ENCODE results near the gene LENG8.

The LENG8 gene

GRCh38 chr19:54432144-54432738 is 16.8 kb upstream of the LENG8 start:
- H3K9me3 ChIP-seq (ENCODE audit: control insufficient read depth, insufficient read depth, low read depth, low read length): no peaks in the 10 kb centered on the region
- no peaks in the 10 kb centered on the region for H3K36me3 ChIP-seq (ENCODE audit: control insufficient read depth, insufficient read depth, low read length)
- no peak overlapping the region for H3K4me3 ChIP-seq (ENCODE audit: low read depth, low read length)
- no peak overlapping the region for H3K9ac ChIP-seq (ENCODE audit: low read length)
- H3K27me3 ChIP-seq (ENCODE audit: control insufficient read depth, insufficient read depth, low read length): peaks cover 28% of the 10 kb centered on the region
- no peak overlapping the region for H3K27ac ChIP-seq (ENCODE audit: low read depth, low read length)
- H3K4me1 ChIP-seq (ENCODE audit: control insufficient read depth, insufficient read depth, low read length): peaks cover 39% of the 10 kb centered on the region

DNA sequence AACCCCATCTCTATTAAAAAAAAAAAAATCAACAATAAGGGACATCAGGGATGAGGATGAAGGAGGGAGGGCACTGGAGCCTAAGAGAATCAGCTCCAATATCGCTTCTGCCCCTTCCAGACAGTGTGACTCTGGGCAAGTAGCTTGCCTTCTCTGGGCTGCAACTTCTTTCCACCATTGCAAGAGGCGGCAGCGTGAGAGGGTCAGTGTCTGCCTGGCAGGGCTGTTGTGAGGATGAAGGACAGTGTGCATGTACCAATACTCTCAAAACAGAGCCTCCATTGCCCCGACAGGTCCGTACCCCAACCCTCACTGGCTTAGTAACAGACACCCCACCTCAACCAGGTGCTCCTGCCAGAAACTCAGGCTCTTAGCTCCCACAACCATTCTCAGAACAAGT is 15.3 kb upstream of the LENG8 start:
- H3K4me3 ChIP-seq (ENCODE audit: low read depth, low read length): no peak overlapping the region
- no peaks in the 10 kb centered on the region for H3K9me3 ChIP-seq (ENCODE audit: control insufficient read depth, insufficient read depth, low read depth, low read length)
- H3K4me1 ChIP-seq (ENCODE audit: control insufficient read depth, insufficient read depth, low read length): peaks cover 39% of the 10 kb centered on the region
- no peaks in the 10 kb centered on the region for H3K36me3 ChIP-seq (ENCODE audit: control insufficient read depth, insufficient read depth, low read length)
- peaks cover 17% of the 10 kb centered on the region for H3K27me3 ChIP-seq (ENCODE audit: control insufficient read depth, insufficient read depth, low read length)
- H3K9ac ChIP-seq (ENCODE audit: low read length): no peak overlapping the region
- no peak overlapping the region for H3K27ac ChIP-seq (ENCODE audit: low read depth, low read length)

GRCh38 chr19:54434112-54434872 is 14.7 kb upstream of the LENG8 start:
- no peaks in the 10 kb centered on the region for H3K36me3 ChIP-seq (ENCODE audit: control insufficient read depth, insufficient read depth, low read length)
- peaks cover 11% of the 10 kb centered on the region for H3K27me3 ChIP-seq (ENCODE audit: control insufficient read depth, insufficient read depth, low read length)
- H3K9ac ChIP-seq (ENCODE audit: low read length): no peak overlapping the region
- H3K27ac ChIP-seq (ENCODE audit: low read depth, low read length): no peak overlapping the region
- H3K9me3 ChIP-seq (ENCODE audit: control insufficient read depth, insufficient read depth, low read depth, low read length): no peaks in the 10 kb centered on the region
- no peak overlapping the region for H3K4me3 ChIP-seq (ENCODE audit: low read depth, low read length)
- peaks cover 42% of the 10 kb centered on the region for H3K4me1 ChIP-seq (ENCODE audit: control insufficient read depth, insufficient read depth, low read length)

DNA sequence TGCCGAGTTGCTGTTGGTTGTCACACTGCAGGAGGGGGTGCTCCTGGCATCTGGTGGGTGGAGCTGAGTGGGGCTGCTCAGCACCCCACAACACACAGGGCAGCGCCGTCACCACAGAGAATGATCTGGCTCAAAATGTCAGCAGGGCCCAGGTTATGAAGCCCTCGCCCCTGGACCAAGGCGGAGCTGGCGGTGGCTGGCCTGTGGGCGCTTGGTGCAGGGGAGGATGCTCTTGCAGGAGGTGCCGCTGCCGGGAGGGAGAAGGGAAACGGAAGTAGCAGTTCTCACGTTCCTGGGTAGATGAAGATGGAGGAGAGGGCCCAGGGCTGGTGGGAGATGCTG is 14.2 kb upstream of the LENG8 start:
- Histone ChIP-seq H3K36me3 (ENCODE audit: control insufficient read depth, insufficient read depth, low read length) (no peaks in the 10 kb centered on the region), H3K9ac (ENCODE audit: low read length) (no peak overlapping the region), H3K4me3 (ENCODE audit: low read depth, low read length) (no peak overlapping the region), H3K9me3 (ENCODE audit: control insufficient read depth, insufficient read depth, low read depth, low read length) (no peaks in the 10 kb centered on the region), H3K27me3 (ENCODE audit: control insufficient read depth, insufficient read depth, low read length) (peaks cover 6% of the 10 kb centered on the region), H3K27ac (ENCODE audit: low read depth, low read length) (no peak overlapping the region), H3K4me1 (ENCODE audit: control insufficient read depth, insufficient read depth, low read length) (peaks cover 41% of the 10 kb centered on the region)

DNA sequence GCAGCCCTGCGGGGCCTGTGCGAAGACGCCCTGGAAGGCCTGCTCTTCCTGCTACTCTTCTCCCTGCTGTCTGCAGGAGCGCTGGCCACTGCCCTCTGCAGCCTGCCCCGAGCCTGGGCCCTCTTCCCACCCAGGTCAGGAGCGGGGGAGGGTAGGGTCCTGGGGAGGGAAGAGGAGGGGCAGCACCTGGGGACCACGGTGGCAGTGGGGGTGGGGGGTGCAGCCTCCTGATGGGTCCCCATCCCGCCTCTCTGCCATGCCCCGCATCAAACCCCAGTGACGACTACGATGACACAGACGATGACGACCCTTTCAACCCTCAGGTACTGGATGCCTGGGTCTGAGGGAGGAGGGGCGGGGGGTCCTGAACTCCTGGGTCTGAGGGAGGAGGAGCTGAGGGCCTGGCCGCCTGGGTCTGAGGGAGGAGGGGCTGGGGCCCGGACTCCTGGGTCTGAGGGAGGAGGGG is 13.4 kb upstream of the LENG8 start:
- Histone ChIP-seq H3K27ac (ENCODE audit: low read depth, low read length) (no peak overlapping the region), H3K9ac (ENCODE audit: low read length) (no peak overlapping the region), H3K36me3 (ENCODE audit: control insufficient read depth, insufficient read depth, low read length) (no peaks in the 10 kb centered on the region), H3K4me1 (ENCODE audit: control insufficient read depth, insufficient read depth, low read length) (peaks cover 36% of the 10 kb centered on the region), H3K4me3 (ENCODE audit: low read depth, low read length) (no peak overlapping the region), H3K9me3 (ENCODE audit: control insufficient read depth, insufficient read depth, low read depth, low read length) (no peaks in the 10 kb centered on the region), H3K27me3 (ENCODE audit: control insufficient read depth, insufficient read depth, low read length) (no peaks in the 10 kb centered on the region)

GRCh38 chr19:54436031-54436523 is 12.9 kb upstream of the LENG8 start:
- H3K4me3 ChIP-seq (ENCODE audit: low read depth, low read length): no peak overlapping the region
- H3K27me3 ChIP-seq (ENCODE audit: control insufficient read depth, insufficient read depth, low read length): no peaks in the 10 kb centered on the region
- no peak overlapping the region for H3K9ac ChIP-seq (ENCODE audit: low read length)
- no peak overlapping the region for H3K27ac ChIP-seq (ENCODE audit: low read depth, low read length)
- H3K9me3 ChIP-seq (ENCODE audit: control insufficient read depth, insufficient read depth, low read depth, low read length): no peaks in the 10 kb centered on the region
- H3K36me3 ChIP-seq (ENCODE audit: control insufficient read depth, insufficient read depth, low read length): no peaks in the 10 kb centered on the region; the same call in 1 of the 2 replicates
- H3K4me1 ChIP-seq (ENCODE audit: control insufficient read depth, insufficient read depth, low read length): peaks cover 35% of the 10 kb centered on the region

- H3K27ac ChIP-seq (ENCODE audit: low read depth, low read length): no peak overlapping the region
These were observed 12.3 kb upstream of the LENG8 start for GRCh38 chr19:54436628-54437252.

GRCh38 chr19:54439174-54439851 is 9.7 kb upstream of the LENG8 start:
- no peaks in the 10 kb centered on the region for H3K27me3 ChIP-seq (ENCODE audit: control insufficient read depth, insufficient read depth, low read length)
- H3K36me3 ChIP-seq (ENCODE audit: control insufficient read depth, insufficient read depth, low read length): peaks cover 2% of the 10 kb centered on the region; the same call in 1 of the 2 replicates
- no peaks in the 10 kb centered on the region for H3K9me3 ChIP-seq (ENCODE audit: control insufficient read depth, insufficient read depth, low read depth, low read length)
- no peak overlapping the region for H3K9ac ChIP-seq (ENCODE audit: low read length)
- no peak overlapping the region for H3K4me3 ChIP-seq (ENCODE audit: low read depth, low read length)
- H3K4me1 ChIP-seq (ENCODE audit: control insufficient read depth, insufficient read depth, low read length): peaks cover 27% of the 10 kb centered on the region
- H3K27ac ChIP-seq (ENCODE audit: low read depth, low read length): no peak overlapping the region

More at GRCh38 chr19:54436628-54437252, 12.3 kb upstream of the LENG8 start:
- Histone ChIP-seq H3K9ac (ENCODE audit: low read length) (no peak overlapping the region), H3K36me3 (ENCODE audit: control insufficient read depth, insufficient read depth, low read length) (no peaks in the 10 kb centered on the region; the same call in 1 of the 2 replicates), H3K4me3 (ENCODE audit: low read depth, low read length) (no peak overlapping the region), H3K9me3 (ENCODE audit: control insufficient read depth, insufficient read depth, low read depth, low read length) (no peaks in the 10 kb centered on the region), H3K27me3 (ENCODE audit: control insufficient read depth, insufficient read depth, low read length) (no peaks in the 10 kb centered on the region), H3K4me1 (ENCODE audit: control insufficient read depth, insufficient read depth, low read length) (peaks cover 30% of the 10 kb centered on the region)

DNA sequence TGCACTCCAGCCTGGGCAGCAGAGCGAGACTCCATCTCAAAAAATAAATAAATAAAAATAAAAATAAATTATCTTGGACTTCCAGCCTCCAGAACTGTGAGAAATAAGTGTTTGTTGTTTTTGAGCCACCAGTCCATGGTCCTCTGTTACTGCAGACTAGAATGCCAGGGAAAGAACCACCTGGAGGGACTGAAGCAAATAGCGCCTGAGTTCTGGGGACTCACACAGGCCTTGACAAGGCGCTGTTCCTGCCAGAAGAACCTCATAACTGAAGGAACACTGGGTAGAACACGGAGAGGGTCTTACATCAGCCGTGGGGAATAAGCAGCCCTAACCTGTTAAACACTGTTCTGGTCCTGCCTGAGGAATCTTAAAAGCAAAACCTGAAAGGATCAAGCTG is 8.4 kb upstream of the LENG8 start:
- Histone ChIP-seq H3K9ac (ENCODE audit: low read length) (no peak overlapping the region), H3K36me3 (ENCODE audit: control insufficient read depth, insufficient read depth, low read length) (peaks cover 12% of the 10 kb centered on the region), H3K4me3 (ENCODE audit: low read depth, low read length) (no peak overlapping the region), H3K27me3 (ENCODE audit: control insufficient read depth, insufficient read depth, low read length) (no peaks in the 10 kb centered on the region), H3K4me1 (ENCODE audit: control insufficient read depth, insufficient read depth, low read length) (peaks cover 17% of the 10 kb centered on the region), H3K27ac (ENCODE audit: low read depth, low read length) (no peak overlapping the region), H3K9me3 (ENCODE audit: control insufficient read depth, insufficient read depth, low read depth, low read length) (no peaks in the 10 kb centered on the region)

DNA sequence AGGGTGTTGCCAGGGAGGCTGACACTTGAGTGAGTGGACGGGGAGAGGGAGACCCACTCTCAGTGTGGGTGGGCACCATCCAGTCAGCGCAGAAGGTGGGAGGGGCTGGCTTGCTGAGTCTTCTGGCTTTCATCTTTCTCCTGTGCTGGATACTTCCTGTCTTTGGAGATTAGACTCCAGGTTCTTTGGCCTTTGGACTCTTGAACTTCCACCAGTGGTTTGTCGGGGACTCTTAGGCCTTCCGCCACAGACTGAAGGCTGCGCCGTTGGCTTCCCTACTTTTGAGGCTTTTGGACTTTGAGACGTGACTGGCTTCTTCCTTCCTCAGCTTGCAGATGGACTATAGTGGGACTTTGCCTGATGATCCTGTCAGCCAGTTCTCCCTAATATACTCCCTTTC is 4.3 kb upstream of the LENG8 start:
- no peak overlapping the region for H3K4me3 ChIP-seq (ENCODE audit: low read depth, low read length)

More for the DNA sequence above, 4.3 kb upstream of the LENG8 start:
- Histone ChIP-seq H3K36me3 (ENCODE audit: control insufficient read depth, insufficient read depth, low read length) (peaks cover 14% of the 10 kb centered on the region), H3K9me3 (ENCODE audit: control insufficient read depth, insufficient read depth, low read depth, low read length) (no peaks in the 10 kb centered on the region), H3K27me3 (ENCODE audit: control insufficient read depth, insufficient read depth, low read length) (no peaks in the 10 kb centered on the region), H3K4me1 (ENCODE audit: control insufficient read depth, insufficient read depth, low read length) (0 out of 2 replicates have a peak, but pooled peaks cover 4% of the 10 kb centered on the region), H3K27ac (ENCODE audit: low read depth, low read length) (no peak overlapping the region), H3K9ac (ENCODE audit: low read length) (no peak overlapping the region)

Data from HUES6 (cell line).